ENCODE data around the gene GABRG3.

GABRG3 gene

DNA sequence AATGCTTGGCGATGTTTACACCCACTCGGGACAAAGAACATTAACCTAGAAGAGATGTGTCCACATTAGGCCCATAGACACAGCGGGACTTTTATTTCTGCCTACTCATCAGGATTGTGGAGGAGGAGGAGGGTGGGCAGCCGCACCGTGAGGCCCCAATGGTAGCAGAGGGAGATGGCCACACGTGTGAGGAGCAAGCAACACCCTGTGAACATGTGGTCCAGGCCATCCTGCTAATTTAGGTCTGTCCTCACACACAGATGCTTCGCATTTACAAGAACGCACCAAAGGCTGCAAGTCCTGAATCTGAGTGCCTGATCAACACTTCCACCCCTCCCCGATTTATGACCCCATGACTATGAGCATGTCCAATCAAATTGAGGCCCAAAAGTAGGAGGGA, 560.0 kb downstream of the GABRG3 start:
- intact Hi-C loops (cut with DNase I): no loop called here
- DNase-seq: no peak

DNA sequence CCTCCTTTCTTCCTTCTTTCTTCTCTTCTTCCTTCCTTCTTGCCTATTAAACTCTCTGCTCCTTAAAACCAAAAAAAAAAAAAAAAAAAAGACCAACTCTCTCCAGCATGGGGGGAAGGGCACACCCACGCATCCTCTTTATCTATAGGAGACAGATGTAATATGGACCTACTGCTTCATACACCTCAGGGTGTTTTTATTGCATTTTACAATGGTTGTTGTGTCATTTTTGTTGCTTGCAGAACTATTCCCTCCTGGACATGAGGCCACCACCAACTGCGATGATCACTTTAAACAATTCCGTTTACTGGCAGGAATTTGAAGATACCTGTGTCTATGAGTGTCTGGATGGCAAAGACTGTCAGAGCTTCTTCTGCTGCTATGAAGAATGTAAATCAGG, 561.4 kb downstream of the GABRG3 start:
- intact Hi-C loops (cut with DNase I): no loop called here
- no peak for DNase-seq

DNA sequence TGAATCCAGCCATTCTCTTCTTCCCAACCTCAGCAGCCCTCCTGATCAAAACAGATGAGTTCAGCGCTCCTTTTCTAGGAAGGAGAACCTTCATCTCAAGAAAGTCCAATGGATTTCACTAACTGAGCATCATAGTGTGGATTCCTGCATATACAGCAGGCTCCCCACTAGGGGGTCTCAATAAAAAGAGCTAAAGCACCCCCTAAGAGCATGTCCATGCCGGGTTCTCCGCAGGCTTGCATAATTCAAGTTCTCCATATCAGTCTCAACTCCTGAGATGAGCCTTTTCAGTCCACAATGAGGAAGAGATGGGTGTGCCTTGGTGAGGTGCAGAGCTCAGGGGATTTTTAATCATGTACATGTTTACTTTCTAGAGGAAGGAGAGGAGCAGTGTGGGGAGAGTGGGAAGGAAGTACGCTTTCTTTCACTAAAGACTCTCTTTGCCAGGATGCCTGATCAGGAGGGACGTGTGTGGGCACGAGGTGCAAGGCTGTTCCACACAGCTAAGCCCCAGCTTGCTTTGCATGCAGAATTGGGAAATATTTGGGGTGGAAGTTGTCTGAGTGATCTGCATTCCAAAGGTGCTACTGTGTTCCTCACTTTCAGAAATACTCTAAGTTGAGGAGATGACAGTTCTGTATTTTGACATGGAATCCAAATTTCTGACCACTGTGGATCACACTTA, 564.6 kb downstream of the GABRG3 start:
- intact Hi-C loops (cut with DNase I): no loop called here
- peak in 4 of 10 donors; percentile 15 to 88 (median 47) for DNase-seq

DNA sequence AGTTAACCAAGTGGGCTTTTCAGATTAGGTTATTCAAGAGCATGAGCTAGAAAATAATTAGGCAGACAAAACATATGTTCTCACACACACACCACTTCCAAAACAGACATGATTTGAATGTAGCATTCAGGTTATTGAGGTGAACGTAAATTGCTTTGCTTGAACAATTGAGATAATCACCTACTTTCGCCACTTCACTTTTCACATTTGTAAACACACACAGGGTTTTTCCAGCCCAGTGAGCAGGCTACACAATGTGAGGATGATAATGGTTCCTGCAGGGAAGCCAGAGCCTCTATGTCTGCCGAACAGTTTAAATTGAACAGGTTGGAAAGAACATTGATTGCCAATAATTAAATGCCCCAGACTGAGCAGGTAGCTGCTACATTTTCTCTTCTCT, 567.3 kb downstream of the GABRG3 start:
- no peak for DNase-seq
- intact Hi-C loops (cut with DNase I): no loop called here

DNA sequence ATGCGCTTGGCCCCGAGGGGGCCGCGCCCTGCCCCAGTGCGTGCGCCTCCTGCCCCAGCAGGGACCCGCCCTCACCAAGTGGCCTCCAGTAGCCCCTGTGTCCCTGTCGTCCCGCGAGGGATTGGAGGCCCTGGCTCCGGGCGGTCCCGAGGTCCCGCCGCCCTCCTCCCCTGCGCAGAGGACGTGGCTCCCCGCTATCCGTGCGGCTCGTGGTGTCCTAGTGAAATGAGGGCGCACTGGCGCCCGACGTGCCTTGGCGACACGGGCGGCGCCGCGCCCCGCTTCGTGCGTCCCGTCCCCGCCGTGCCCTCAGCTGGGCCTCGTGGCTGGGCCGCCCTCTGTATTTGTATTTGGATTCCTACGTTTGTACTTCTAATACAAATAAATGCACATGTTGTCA, 570.6 kb downstream of the GABRG3 start:
- DNase-seq: peak in 1 of 10 donors; percentile 65
- intact Hi-C loops (cut with DNase I): no loop called here

DNA sequence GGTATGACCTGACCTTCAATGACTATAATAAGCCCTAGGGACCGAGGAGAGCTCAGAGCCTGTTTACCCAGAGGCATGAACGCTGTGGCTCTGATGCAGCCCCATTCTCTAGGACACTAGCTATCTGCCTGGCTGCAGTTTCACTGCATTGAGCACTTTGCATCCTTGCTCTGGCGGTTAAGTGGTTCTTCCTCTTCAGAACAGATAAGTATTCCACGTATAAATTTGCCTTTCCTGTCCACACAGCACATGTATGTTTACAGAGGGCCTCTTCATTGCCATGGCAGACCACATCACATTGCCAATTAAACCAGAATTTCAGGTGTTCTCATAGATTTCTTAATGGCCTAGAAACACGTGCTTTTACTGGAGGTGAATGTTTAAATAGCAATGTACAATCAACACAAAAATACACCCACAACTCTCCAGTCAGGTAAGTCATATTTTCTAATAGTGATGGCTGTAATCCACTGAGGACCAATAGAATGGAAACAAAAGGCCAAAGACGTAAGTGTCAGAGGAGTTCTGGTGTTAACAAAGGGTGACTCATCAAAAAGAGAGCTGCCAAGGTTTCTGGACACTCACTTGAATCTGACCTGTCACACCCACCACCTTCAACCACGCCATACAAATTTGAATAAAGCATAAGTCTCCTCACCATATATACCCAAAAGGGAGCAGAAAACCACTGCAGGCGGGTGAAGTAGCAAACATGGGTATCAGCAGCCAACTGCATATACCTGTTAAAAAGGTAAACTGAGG, 574.7 kb downstream of the GABRG3 start:
- intact Hi-C loops (cut with DNase I): no loop called here
- DNase-seq: no peak

DNA sequence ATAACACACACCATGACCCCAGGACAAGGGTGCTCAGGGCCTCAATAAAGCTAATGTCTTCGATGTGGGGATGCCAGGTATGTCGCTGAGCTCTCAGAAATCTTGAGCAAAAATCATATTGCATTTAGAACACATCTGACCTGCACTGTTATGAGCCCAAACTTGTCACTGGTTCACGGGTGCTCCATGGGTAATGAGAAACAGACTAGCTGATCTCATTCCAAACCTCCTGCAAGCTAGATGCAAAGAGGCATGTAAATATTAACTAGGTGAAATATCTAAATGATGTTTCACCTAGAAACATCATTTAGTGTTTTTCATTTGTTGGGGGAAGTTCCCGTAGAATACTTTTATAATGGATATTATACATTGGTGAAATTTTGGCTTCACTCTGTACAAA, 578.8 kb downstream of the GABRG3 start:
- intact Hi-C loops (cut with DNase I): no loop called here
- DNase-seq: no peak

DNA sequence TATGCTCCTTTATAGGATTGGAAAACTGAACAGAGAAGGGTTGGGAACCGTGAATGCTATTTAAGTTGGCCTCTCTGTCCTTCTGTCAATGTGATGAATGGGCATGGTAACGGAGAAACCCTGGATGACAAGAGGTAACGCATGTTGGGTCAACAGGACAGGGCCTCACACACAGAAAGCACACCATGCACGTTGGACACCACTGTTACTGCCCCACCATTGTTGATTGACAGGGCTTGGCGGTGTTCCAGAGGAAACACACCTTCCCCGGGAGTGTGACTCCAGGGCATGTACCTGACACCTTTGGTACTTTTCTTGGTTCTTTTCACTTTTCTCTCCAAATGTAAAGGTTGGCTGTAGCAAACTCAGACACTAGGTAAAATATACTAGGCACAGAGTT, 579.7 kb downstream of the GABRG3 start:
- intact Hi-C loops (cut with DNase I): no loop called here
- DNase-seq: no peak

DNA sequence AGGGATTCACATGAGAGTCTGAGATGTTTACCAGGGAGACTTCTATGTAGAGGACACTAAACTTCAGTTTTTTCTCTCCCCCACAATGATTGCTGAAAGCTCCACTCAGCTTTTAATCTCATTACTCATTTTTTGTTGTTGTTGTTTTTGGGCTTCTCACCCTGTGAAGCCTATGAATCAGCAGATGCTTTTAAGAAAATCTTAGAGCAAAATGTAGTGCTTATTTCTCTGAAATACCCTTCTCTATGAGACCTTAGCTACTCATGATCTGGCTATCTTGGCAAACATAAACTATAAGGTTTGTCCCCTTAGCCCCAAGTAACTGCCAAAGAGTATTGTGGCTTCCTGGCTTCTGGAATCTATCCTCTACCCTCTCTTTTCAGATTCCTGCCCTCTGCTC, 590.8 kb downstream of the GABRG3 start:
- DNase-seq: no peak
- intact Hi-C loops (cut with DNase I): no loop called here

DNA sequence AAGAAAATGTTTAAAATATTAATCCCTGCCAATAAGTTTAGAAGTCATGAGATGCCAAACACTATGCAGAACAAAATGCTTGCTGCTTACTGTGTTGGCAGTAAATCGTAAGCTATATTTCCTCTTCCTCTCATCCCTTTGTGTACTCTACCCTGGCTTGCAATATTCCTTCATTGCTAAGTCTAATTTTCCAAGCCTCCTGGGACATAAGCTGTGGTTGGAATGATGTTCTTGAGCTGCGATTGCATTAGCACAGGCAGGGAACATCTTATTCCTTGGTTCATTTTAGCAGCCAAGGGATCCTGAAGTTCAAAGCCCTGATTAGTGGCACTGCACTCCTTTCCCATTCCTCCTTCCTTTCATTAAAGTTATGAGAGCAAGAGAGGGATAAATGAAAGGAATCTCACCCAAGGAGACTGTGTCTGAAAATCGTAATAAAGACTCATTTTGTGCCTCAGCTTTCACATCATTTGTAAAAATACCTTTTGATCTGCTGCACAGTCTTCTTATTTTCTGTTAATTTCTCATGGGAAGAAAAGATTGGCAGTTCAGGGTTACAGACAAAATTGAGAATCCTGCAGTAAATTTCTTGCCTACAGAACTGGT, 592.9 kb downstream of the GABRG3 start:
- DNase-seq: no peak

DNA sequence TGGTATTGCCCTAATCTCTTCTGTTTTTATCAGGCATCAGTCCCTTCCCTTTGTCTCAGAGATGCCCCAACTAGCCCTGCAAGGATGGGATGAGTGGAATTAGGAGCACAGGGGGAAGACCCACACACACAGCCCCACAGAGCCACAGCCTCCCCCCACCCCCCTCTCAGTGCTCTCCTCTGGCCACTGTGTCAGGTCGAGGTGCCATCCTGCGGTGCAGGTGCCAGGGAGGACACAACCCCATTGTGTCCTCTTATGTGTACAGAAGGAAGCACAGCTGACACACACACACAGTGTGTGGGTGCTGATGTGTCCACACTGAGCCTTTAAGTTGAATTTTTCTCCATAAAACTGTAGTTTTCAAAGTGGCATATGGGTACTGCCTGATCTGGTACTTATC, 593.7 kb downstream of the GABRG3 start:
- DNase-seq: no peak
- intact Hi-C loops (cut with DNase I): no loop called here

More for the DNA sequence above, 592.9 kb downstream of the GABRG3 start:
- intact Hi-C loops (cut with DNase I): no loop called here

DNA sequence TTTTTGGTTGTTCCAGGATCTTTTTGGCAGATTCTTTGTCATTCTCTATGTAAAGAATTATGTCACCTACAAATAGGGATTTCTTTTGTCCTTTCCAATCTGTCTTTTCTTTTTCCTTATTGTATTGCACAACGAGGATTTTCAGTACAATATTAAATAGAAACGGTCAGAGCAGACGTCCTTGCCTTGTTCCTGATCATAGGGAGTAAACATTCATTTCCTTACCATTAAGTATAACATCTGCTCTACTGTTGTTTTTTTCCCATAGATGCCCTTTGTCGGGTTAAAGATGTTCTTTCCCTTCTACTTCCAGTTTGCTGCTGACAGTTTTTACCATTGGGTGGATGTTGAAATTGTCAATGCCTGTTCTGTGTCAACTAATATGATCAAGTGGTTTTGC, 599.8 kb downstream of the GABRG3 start:
- intact Hi-C loops (cut with DNase I): no loop called here
- no peak for DNase-seq

DNA sequence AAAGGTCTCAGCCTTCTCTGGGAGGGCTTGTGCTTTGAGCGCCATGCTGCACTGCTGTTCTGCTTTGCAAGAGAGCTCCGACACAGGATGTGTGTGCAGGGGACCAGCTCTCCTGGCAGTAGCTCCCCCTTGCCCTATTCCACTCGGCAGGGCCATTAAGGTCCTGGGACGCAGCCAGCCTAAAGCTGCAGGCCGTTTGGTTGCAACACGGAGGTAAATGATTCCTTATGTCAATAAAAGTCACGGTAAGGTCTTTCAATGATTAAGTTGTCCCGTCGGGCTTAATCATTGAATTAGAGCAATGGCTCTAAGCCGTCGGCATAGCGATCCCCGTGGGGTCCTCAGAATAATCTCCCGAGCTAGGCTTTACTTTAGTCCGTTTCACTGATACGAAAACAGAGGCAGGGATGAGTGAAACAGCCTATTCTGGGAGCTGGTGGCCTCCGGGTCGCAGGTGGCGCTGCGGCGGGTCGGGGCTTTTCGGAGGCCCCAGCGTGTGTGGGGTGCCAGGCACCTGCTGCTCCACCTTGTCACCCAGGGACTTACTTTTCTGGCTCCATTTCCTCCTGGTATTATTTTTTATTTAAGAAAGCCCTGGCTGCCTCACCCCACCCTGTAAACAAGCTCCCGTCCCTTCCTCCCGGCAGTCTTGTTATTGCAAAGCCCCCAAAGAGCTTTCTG, 603.0 kb downstream of the GABRG3 start:
- intact Hi-C loops (cut with DNase I): no loop called here
- DNase-seq: no peak

DNA sequence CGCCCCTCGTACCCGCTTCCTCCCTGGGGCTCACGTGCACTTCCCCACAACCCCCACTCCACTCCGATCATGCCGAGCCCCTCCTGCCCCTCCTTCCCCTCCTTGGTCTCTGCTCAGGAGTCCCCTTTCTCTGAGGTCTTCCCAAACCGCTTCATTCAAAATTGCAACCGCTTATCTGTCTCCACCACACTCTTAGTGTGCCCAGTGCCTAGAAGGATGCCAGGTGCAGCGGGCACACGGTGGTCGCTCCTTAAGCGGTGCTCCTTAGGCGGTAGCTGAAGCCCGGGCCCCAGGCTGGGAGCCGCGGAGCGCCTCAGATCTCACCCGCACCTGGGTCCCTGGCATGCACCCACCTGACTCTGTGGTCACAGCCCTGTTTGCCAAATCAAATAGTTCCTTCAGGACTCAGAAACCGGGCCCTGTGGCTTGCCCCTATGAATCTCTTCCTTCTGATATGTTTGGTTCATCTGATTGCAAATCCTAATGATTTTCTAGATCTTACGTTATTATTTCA, 603.6 kb downstream of the GABRG3 start:
- intact Hi-C loops (cut with DNase I): no loop called here
- DNase-seq: no peak

DNA sequence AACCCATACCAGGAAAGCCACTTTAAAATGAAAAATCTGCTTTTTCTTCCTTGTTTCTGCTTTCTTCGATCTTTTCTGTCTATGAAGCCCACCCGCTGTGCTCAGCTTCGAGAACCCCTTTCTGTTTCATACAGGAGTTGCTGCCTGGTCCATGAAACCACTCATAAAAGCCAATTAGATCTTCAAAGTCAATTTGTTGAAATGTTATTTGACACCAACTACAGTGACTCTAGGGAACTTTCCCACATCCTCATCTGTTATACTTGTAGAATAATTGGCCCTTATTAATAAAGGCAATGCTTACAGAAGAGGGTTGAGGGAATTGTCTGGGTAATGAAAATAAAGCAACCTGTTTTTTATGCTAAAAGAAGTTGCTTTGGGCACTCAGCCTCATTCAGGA, 604.5 kb downstream of the GABRG3 start:
- DNase-seq: no peak
- intact Hi-C loops (cut with DNase I): no loop called here

DNA sequence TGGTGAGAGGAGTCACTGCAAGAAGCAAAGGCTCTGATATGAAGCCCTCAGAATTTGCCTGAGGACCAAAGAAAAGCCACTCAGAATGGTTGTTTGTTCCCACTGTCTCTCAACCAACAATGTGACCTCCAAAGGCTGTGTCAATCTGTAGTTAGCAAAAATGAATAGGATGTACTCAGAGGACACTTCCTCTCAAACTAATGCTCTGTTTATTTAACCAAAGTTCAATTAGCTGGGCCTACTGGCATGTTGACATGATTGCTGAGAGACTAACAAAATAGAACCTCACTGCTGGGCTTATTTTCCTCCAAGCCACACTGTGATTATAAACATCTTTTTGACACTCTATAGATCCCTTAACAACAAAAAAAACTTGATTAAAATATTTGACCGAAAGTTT, 605.6 kb downstream of the GABRG3 start:
- no peak for DNase-seq
- intact Hi-C loops (cut with DNase I): no loop called here

DNA sequence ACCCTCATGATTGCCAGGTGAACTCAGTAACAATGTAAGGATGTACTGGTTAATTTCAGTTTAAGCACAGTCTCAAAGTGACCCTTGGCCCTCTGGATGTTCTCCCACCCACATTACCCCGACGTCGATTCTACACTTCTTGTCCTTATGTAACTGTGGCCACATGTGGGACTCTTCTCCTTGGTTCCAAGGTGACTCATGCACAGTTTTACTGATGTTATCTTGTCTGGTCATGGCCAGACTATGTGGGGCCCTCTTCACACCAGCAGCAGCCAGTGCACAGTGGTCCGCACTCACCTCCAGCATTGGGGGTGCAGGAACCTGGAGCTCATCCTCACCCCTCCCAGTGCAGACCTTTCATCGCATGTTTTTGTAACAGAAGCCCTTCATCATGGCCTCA, 608.8 kb downstream of the GABRG3 start:
- intact Hi-C loops (cut with DNase I): no loop called here
- DNase-seq: no peak

DNA sequence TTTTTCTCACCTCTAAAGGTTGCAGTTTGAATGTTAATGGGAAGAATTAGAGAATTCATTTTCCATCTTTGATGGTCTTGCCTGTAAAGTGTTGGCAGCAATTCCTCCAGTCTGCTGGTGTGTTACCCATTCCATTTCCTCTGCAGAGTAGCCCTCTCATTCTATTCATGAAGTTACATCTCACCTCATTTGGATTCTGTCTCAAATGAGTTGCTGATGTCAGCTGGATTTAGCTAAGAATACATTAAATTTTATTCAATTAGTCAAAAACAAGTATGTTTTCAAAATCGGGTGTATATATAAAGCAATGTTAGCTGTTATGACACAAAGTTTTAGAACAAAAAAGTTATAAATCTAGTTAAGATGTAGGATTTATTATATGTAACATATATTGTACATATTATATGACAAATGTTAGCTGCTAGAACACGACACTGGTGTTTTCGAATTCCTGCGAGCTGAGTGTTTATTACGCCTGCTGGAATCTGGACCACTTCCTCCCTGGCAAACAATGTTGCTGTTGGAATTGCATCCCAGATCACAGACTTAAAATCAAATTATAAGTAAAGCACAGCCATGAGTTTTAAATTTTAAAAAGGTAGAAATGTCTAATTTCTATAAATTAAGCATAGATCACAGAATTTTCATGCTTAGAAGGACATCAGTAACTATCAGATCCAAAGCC, 611.9 kb downstream of the GABRG3 start:
- intact Hi-C loops (cut with DNase I): no loop called here
- DNase-seq: no peak

DNA sequence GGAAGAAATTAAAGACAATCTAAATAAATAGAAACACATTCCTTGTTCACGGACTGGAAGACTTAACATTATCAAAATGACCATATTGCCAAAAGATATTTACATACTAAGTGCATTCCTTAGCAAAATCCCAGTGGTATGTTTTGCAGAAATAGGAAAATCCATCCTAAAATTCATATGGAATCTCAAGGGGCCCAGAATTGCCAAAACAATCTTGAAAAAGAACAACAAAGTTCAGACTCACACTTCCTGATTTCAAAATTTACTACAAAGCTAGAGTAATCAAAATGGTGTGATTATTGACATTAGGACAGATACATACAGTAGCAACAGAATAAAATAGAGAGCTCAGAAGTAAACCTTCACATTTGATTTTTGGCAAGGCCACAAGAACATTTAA, 612.7 kb downstream of the GABRG3 start:
- intact Hi-C loops (cut with DNase I): no loop called here
- DNase-seq: no peak

DNA sequence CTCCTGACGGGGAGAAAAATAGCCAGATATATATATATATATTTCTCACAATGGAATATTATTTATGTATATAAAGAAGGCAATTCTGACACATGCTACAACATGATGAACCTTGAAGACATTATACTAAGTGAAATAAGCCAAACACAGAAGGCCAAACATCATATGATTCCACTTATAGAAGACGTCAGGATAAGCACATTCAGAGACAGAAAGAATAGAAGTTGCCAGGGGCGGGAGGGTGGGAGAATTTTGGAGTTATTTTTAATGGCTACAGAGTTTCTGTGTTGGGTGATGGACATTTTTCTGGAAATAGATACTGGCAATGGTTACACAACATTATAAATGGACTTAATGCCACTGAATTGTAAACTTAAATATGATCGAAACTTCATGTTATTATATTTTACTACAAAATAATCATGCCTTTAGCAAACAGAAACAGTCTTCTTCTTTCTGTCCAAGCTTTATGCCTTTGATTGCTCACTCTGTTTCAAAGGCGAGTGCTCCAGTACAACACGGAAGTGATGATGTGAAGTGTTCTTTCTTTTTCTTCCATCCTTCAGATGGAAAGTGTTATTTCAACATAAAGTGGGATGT, 614.2 kb downstream of the GABRG3 start:
- intact Hi-C loops (cut with DNase I): no loop called here
- no peak for DNase-seq

All from posterior cingulate gyrus (tissue), 11 donors.